ENCODE data around the gene RASEF. TPM values are rescaled to one million over a fixed set of nuclear protein-coding genes. Genes with fewer than 3 reads are reported as not detected.
A peak's percentile ranks its signal among the peaks of the same experiment; 100 is the strongest.
"Not testable (repeated sequence)": the region's sequence is repeated elsewhere in the genome, so short reads cannot be mapped to it uniquely, and the experiment has no call there.

Gene RASEF
- total and polyA plus RNA-seq, 8 donors: 3.9 to 96.5 (median 45.6) TPM

- Histone ChIP-seq H3K4me1 (no peaks in the 10 kb centered on the region), H3K9me3 (no peaks in the 10 kb centered on the region), H3K27me3 (no peaks in the 10 kb centered on the region), H3K27ac (no peak overlapping the region), H3K4me3 (no peak overlapping the region), H3K36me3 (no peaks in the 10 kb centered on the region)
- intact Hi-C loops (cut with DNase I; ENCODE audit: low total_unique reads): no loop called here
- 78 to 86% (median 83%) methylated on average over 3 of the region's 3 CpGs for WGBS, 5 donors
- no peak for DNase-seq
- TF ChIP-seq POLR2A (IDR thresholded peaks at IDR 0.05) (no peak), CTCF (IDR thresholded peaks at IDR 0.05) (no peak), EP300 (IDR thresholded peaks at IDR 0.05) (no peak), POLR2AphosphoS5 (IDR thresholded peaks at IDR 0.05) (no peak)
These were observed 18.1 kb upstream of the RASEF start for GRCh38 chr9:83081010-83081409.

- H3K27me3 ChIP-seq; intact Hi-C loops (cut with DNase I; ENCODE audit: low total_unique reads); H3K4me1 ChIP-seq; H3K36me3 ChIP-seq; H3K4me3 ChIP-seq; H3K27ac ChIP-seq; H3K9me3 ChIP-seq: not testable (repeated sequence)
- 41 to 64% (median 58%) methylated on average over 7 of the region's 7 CpGs for WGBS, 5 donors
- peak in 1 of 2 donors; percentile 51 for DNase-seq
These were observed 13.0 kb upstream of the RASEF start for GRCh38 chr9:83075932-83076331.

DNA sequence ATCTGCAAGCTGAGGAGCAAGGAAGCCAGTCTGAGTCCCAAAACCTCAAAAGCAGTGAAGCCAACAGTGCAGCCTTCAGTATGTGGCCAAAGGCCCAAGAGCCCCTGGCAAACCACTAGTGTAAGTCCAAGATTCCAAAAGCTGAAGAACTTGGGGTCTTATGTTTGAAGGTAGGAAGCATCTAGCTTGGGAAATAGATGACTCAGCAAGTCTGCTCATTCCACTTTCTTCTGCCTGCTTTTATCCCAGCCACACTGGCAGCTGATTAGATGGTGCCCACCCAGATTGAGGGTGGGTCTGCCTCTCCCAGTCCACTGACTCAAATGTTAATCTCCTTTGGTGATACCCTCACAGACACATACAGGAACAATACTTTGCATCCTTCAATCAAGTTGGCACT lies 9.6 kb upstream of the RASEF start:
- DNase-seq; H3K36me3 ChIP-seq; intact Hi-C loops (cut with DNase I; ENCODE audit: low total_unique reads); H3K27ac ChIP-seq; H3K9me3 ChIP-seq; H3K27me3 ChIP-seq; H3K4me3 ChIP-seq; H3K4me1 ChIP-seq: not testable (repeated sequence)

GRCh38 chr9:83071626-83072025 lies 8.7 kb upstream of the RASEF start:
- Histone ChIP-seq H3K27ac (no peak overlapping the region), H3K4me1 (peaks cover 0 to 7% (median 0%) of the 10 kb centered on the region in 4 donors), H3K27me3 (no peaks in the 10 kb centered on the region), H3K36me3 (no peaks in the 10 kb centered on the region), H3K9me3 (no peaks in the 10 kb centered on the region), H3K4me3 (no peak overlapping the region)
- whole genome bisulfite sequencing, 5 donors: 54 to 89% (median 83%) methylated on average over 2 of the region's 2 CpGs
- TF ChIP-seq POLR2A (IDR thresholded peaks at IDR 0.05) (no peak), CTCF (IDR thresholded peaks at IDR 0.05) (no peak), EP300 (IDR thresholded peaks at IDR 0.05) (no peak), POLR2AphosphoS5 (IDR thresholded peaks at IDR 0.05) (no peak)
- DNase-seq: no peak
- intact Hi-C loops (cut with DNase I; ENCODE audit: low total_unique reads): no loop called here

- H3K27me3 ChIP-seq: peaks cover 0 to under 1% (median 0%) of the 10 kb centered on the region in 3 donors
- no peak for DNase-seq
- intact Hi-C loops (cut with DNase I; ENCODE audit: low total_unique reads): no loop called here
- H3K9me3 ChIP-seq: no peaks in the 10 kb centered on the region
- H3K36me3 ChIP-seq: no peaks in the 10 kb centered on the region
- H3K27ac ChIP-seq: no peak overlapping the region
- TF ChIP-seq POLR2AphosphoS5 (IDR thresholded peaks at IDR 0.05) (no peak), CTCF (IDR thresholded peaks at IDR 0.05) (no peak), EP300 (IDR thresholded peaks at IDR 0.05) (no peak), POLR2A (IDR thresholded peaks at IDR 0.05) (no peak)
- H3K4me3 ChIP-seq: no peak overlapping the region
- peaks cover 0 to 7% (median 0%) of the 10 kb centered on the region in 4 donors for H3K4me1 ChIP-seq
These were observed 7.3 kb upstream of the RASEF start for GRCh38 chr9:83070261-83070660.

- no peaks in the 10 kb centered on the region for H3K36me3 ChIP-seq
- TF ChIP-seq POLR2A (IDR thresholded peaks at IDR 0.05) (no peak), CTCF (IDR thresholded peaks at IDR 0.05) (no peak), EP300 (IDR thresholded peaks at IDR 0.05) (no peak), POLR2AphosphoS5 (IDR thresholded peaks at IDR 0.05) (no peak)
- 68 to 84% (median 72%) methylated on average over 1 of the region's 1 CpG for WGBS, 5 donors
- peaks cover 0 to 6% (median 0%) of the 10 kb centered on the region in 3 donors for H3K27me3 ChIP-seq
- no peak overlapping the region for H3K4me3 ChIP-seq
- no peak for DNase-seq
- intact Hi-C loops (cut with DNase I; ENCODE audit: low total_unique reads): no loop called here
- H3K27ac ChIP-seq: no peak overlapping the region
- peaks cover 0 to 7% (median 0%) of the 10 kb centered on the region in 4 donors for H3K4me1 ChIP-seq
- peaks cover 0 to 4% (median 0%) of the 10 kb centered on the region in 4 donors for H3K9me3 ChIP-seq
These were observed 6.7 kb upstream of the RASEF start for GRCh38 chr9:83069651-83070050.

Measured in stomach (tissue), 9 donors.